CD4-positive, alpha-beta memory T cell (primary cell): ENCODE data around the gene GATD1. TPM values are rescaled to one million over a fixed set of nuclear protein-coding genes. Genes with fewer than 3 reads are reported as not detected.

ENCODE experiments used
- CTCF ChIA-PET: fragments of 350-600 bp; sonication (Branson Sonifier 250); formaldehyde crosslinking; loops from one replicate; lab custom pipeline; 2021; ENCODE audit warnings: inconsistent platforms; ENCODE audit not compliant: partially characterized antibody; lab: Charles Lee
- POLR2A ChIA-PET: fragments of 350-600 bp; sonication (Branson Sonifier 250); formaldehyde crosslinking; loops from one replicate; lab custom pipeline; 2021; ENCODE audit not compliant: partially characterized antibody; lab: Charles Lee
- DNase-seq, 5 donors: peaks; one replicate each; pipeline versions ENCODE4 v3.0.0 to v3.0.0-alpha.2; 2020 to 2022; ENCODE audit warnings: mixed read lengths in 1 of 5
- H3K27ac ChIP-seq: one replicate; pipeline ENCODE4 v1.7.0; 2013; ENCODE audit warnings: low read depth, low read length
- H3K27me3 ChIP-seq: 2 replicates; pipeline ENCODE4 v1.7.0; 2013; ENCODE audit warnings: mild to moderate bottlenecking, low read length, moderate library complexity; ENCODE audit not compliant: insufficient read depth
- H3K36me3 ChIP-seq: 2 replicates; pipeline ENCODE4 v1.7.0; 2013; ENCODE audit warnings: mild to moderate bottlenecking, low read length, moderate library complexity; ENCODE audit not compliant: insufficient read depth
- H3K4me1 ChIP-seq: 2 replicates; pipeline ENCODE4 v1.7.0; 2013; ENCODE audit warnings: mild to moderate bottlenecking, low read length, moderate library complexity; ENCODE audit not compliant: insufficient read depth
- H3K4me3 ChIP-seq, 2 donors: one replicate each; pipeline ENCODE4 v1.7.0; 2013; ENCODE audit warnings: low read length in 2 of 2, mild to moderate bottlenecking in 1 of 2
- H3K9me3 ChIP-seq, 2 donors: one replicate each; pipeline ENCODE4 v1.7.0; 2013; ENCODE audit warnings: low read length in 2 of 2, control low read depth in 1 of 2; ENCODE audit not compliant: control insufficient read depth in 1 of 2
- H3K27ac Mint-ChIP-seq, 7 donors: one replicate each; pipeline ENCODE4 v1.8.0; 2020 to 2021; ENCODE audit warnings: mixed read lengths in 7 of 7, mild to moderate bottlenecking in 6 of 7, inconsistent platforms in 3 of 7, moderate library complexity in 3 of 7
- H3K27me3 Mint-ChIP-seq, 2 donors: one replicate each; pipeline ENCODE4 v1.8.0; 2020 to 2021; ENCODE audit warnings: mixed read lengths in 2 of 2
- H3K36me3 Mint-ChIP-seq, 2 donors: one replicate each; pipeline ENCODE4 v1.8.0; 2020 to 2021; ENCODE audit warnings: mixed read lengths in 2 of 2, inconsistent platforms in 1 of 2, mild to moderate bottlenecking in 1 of 2
- H3K4me1 Mint-ChIP-seq, 4 donors: one replicate each; pipeline ENCODE4 v1.8.0; 2020 to 2021; ENCODE audit warnings: mixed read lengths in 4 of 4, mild to moderate bottlenecking in 1 of 4
- H3K4me3 Mint-ChIP-seq, 8 donors: one replicate each; pipeline ENCODE4 v1.8.0; 2020 to 2021; ENCODE audit warnings: mixed read lengths in 8 of 8, mild to moderate bottlenecking in 7 of 8, moderate library complexity in 6 of 8, inconsistent platforms in 3 of 8
- H3K9me3 Mint-ChIP-seq, 8 donors: one replicate each; pipeline ENCODE4 v1.8.0; 2020 to 2021; ENCODE audit warnings: mixed read lengths in 8 of 8, mild to moderate bottlenecking in 5 of 8, inconsistent platforms in 3 of 8, moderate library complexity in 1 of 8
- intact Hi-C: fragments of 100-400 bp; cut with micrococcal nuclease; formaldehyde crosslinking; loops from one replicate; pipeline ENCODE4 v1.15.1; 2023
- polyA plus RNA-seq, 2 donors: library from polyadenylated mRNA; unstranded; fragments of 300-500 nt; fragmentation: Illumina TruSeq; gene quantifications; one replicate each; pipeline ENCODE4 v1.2.3, GENCODE V29; 2021
- total RNA-seq, 2 experiments: library from RNA; stranded (reverse); gene quantifications; one replicate each; pipeline ENCODE4 v1.2.3, GENCODE V29; 2021

The GATD1 gene
- total and polyA plus RNA-seq, 4 experiments from 2014 or later = 4.3 to 64.9 (median 33.3) TPM

GRCh38 chr11:818396-819128 is 41.3 kb upstream of the GATD1 start, which contains the start of gene PNPLA2:
PNPLA2 (plus strand) TSS chr11:818914; CDS start chr11:819719, 805 bp downstream.
- peaks cover 2 to 22% (median 11%) of the 10 kb centered on the region in 4 donors for H3K4me1 Mint-ChIP-seq
- intact Hi-C loops = loop anchor here (1.0 to 2.0 kb wide), 3 partner anchors 9 to 24 kb away; partner anchors contain the start of genes CD151, POLR2L, RPLP2 and TSPAN4

GRCh38 chr11:816433-816779 is 39.1 kb upstream of the GATD1 start:
- H3K27ac Mint-ChIP-seq = no peak overlapping the region
- ChIA-PET CTCF (interaction anchor here (1.4 kb wide), 1 partner anchor 10 kb away, joined by 3 read pairs; no protein-coding TSS in a partner anchor), POLR2A (interaction anchor here (1.0 to 1.2 kb wide), 3 partner anchors 12 to 19 kb away, joined by 3 to 4 read pairs (median 3); partner anchors contain the start of genes CRACR2B and SLC25A22)
- Histone ChIP-seq H3K4me1 (peaks cover 26% of the 10 kb centered on the region), H3K9me3 (no peaks in the 10 kb centered on the region), H3K27ac (no peak overlapping the region), H3K4me3 (no peak overlapping the region), H3K36me3 (peaks cover 22% of the 10 kb centered on the region), H3K27me3 (no peaks in the 10 kb centered on the region)
- H3K4me1 Mint-ChIP-seq = peaks cover 3 to 23% (median 14%) of the 10 kb centered on the region in 4 donors
- intact Hi-C loops = no loop called here
- H3K4me3 Mint-ChIP-seq = peak overlapping the region in 1 of 8 donors; percentile 35
- no peak for DNase-seq
- H3K9me3 Mint-ChIP-seq = no peaks in the 10 kb centered on the region
- no peaks in the 10 kb centered on the region for H3K27me3 Mint-ChIP-seq
- H3K36me3 Mint-ChIP-seq = peaks cover under 1 to 20% of the 10 kb centered on the region in 2 donors

More at GRCh38 chr11:818396-819128, 41.3 kb upstream of the GATD1 start, which contains the start of gene PNPLA2:
- H3K36me3 ChIP-seq = peaks cover 2% of the 10 kb centered on the region
- Mint-ChIP-seq H3K9me3 (no peaks in the 10 kb centered on the region), H3K27ac (peak within 1 kb of the TSS; percentile 81 to 94 (median 92)), H3K27me3 (no peaks in the 10 kb centered on the region), H3K36me3 (peaks cover 0 to 17% of the 10 kb centered on the region in 2 donors), H3K4me3 (peak within 1 kb of the TSS; percentile 84 to 94 (median 89))
- H3K4me3 ChIP-seq = peak within 1 kb of the TSS in 1 of 2 donors; percentile 73
- peak within 1 kb of the TSS; percentile 81 for H3K27ac ChIP-seq
- peaks cover 22% of the 10 kb centered on the region for H3K4me1 ChIP-seq
- H3K27me3 ChIP-seq = no peaks in the 10 kb centered on the region
- DNase-seq = no peak
- no peaks in the 10 kb centered on the region for H3K9me3 ChIP-seq
- ChIA-PET POLR2A (interaction anchor here (0.6 to 6.4 kb wide), 21 partner anchors 8 to 611 kb away, joined by 3 to 109 read pairs (median 6); partner anchors contain the start of genes BET1L, CD151, CRACR2B and DEAF1), CTCF (interaction anchor here (0.9 to 1.5 kb wide), 4 partner anchors 9 to 22 kb away, joined by 3 to 4 read pairs (median 4); partner anchors contain the start of gene RPLP2)

GRCh38 chr11:815675-816432 is 38.6 kb upstream of the GATD1 start:
- CTCF ChIA-PET = interaction anchor here (1.4 kb wide), 1 partner anchor 10 kb away, joined by 3 read pairs; no protein-coding TSS in a partner anchor
- Mint-ChIP-seq H3K4me3 (peak overlapping the region in 1 of 8 donors; percentile 35), H3K9me3 (peaks cover 0 to 3% (median 0%) of the 10 kb centered on the region in 8 donors), H3K27me3 (no peaks in the 10 kb centered on the region), H3K4me1 (peaks cover 4 to 24% (median 16%) of the 10 kb centered on the region in 4 donors), H3K27ac (no peak overlapping the region), H3K36me3 (peaks cover 4 to 26% of the 10 kb centered on the region in 2 donors)
- Histone ChIP-seq H3K4me1 (peaks cover 26% of the 10 kb centered on the region), H3K9me3 (no peaks in the 10 kb centered on the region), H3K36me3 (peaks cover 25% of the 10 kb centered on the region), H3K4me3 (no peak overlapping the region), H3K27me3 (no peaks in the 10 kb centered on the region), H3K27ac (no peak overlapping the region)
- no peak for DNase-seq
- intact Hi-C loops = no loop called here
- POLR2A ChIA-PET = interaction anchor here (1.0 to 1.2 kb wide), 3 partner anchors 12 to 18 kb away, joined by 3 to 4 read pairs (median 3); partner anchors contain the start of genes CRACR2B and SLC25A22

- Mint-ChIP-seq H3K36me3 (peaks cover 4 to 34% of the 10 kb centered on the region in 2 donors), H3K27me3 (no peaks in the 10 kb centered on the region), H3K27ac (peak overlapping the region in 2 of 7 donors; percentile 44 to 47), H3K4me1 (peaks cover 7 to 35% (median 21%) of the 10 kb centered on the region in 4 donors), H3K9me3 (peaks cover 0 to 3% (median 0%) of the 10 kb centered on the region in 8 donors), H3K4me3 (peak overlapping the region in 1 of 8 donors; percentile 44)
- Histone ChIP-seq H3K36me3 (peaks cover 25% of the 10 kb centered on the region), H3K4me3 (no peak overlapping the region), H3K27me3 (no peaks in the 10 kb centered on the region), H3K27ac (no peak overlapping the region), H3K9me3 (no peaks in the 10 kb centered on the region), H3K4me1 (peaks cover 25% of the 10 kb centered on the region)
- POLR2A ChIA-PET = interaction anchor here (1.2 kb wide), 1 partner anchor 118 kb away, joined by 3 read pairs; the partner anchor contains the start of gene TMEM80
- no peak for DNase-seq
- intact Hi-C loops = no loop called here
- CTCF ChIA-PET = no interaction called here
These were observed 36.3 kb upstream of the GATD1 start for GRCh38 chr11:813456-814096.

- Histone ChIP-seq H3K9me3 (no peaks in the 10 kb centered on the region), H3K36me3 (peaks cover 25% of the 10 kb centered on the region), H3K4me3 (no peak overlapping the region), H3K27me3 (no peaks in the 10 kb centered on the region), H3K27ac (no peak overlapping the region), H3K4me1 (peaks cover 26% of the 10 kb centered on the region)
- Mint-ChIP-seq H3K36me3 (peaks cover 4 to 34% of the 10 kb centered on the region in 2 donors), H3K27me3 (no peaks in the 10 kb centered on the region), H3K4me1 (peaks cover 6 to 39% (median 24%) of the 10 kb centered on the region in 4 donors), H3K27ac (peak overlapping the region in 1 of 7 donors; percentile 25), H3K4me3 (peak overlapping the region in 1 of 8 donors; percentile 54), H3K9me3 (peaks cover 0 to 3% (median 0%) of the 10 kb centered on the region in 8 donors)
- intact Hi-C loops = no loop called here
- CTCF ChIA-PET = no interaction called here
- no peak for DNase-seq
- POLR2A ChIA-PET = interaction anchor here (1.2 kb wide), 1 partner anchor 117 kb away, joined by 3 read pairs; the partner anchor contains the start of gene TMEM80
These were observed 35.8 kb upstream of the GATD1 start for GRCh38 chr11:813072-813455.

GRCh38 chr11:812390-812789 is 35.1 kb upstream of the GATD1 start:
- Mint-ChIP-seq H3K9me3 (peaks cover 0 to 3% (median 0%) of the 10 kb centered on the region in 8 donors), H3K27ac (peak overlapping the region in 5 of 7 donors; percentile 47 to 99 (median 73)), H3K36me3 (peaks cover 4 to 34% of the 10 kb centered on the region in 2 donors), H3K4me3 (peak overlapping the region in 5 of 8 donors; percentile 31 to 64 (median 46)), H3K27me3 (no peaks in the 10 kb centered on the region), H3K4me1 (peaks cover 8 to 44% (median 27%) of the 10 kb centered on the region in 4 donors)
- no peak for DNase-seq
- CTCF ChIA-PET = no interaction called here
- Histone ChIP-seq H3K27me3 (no peaks in the 10 kb centered on the region), H3K27ac (no peak overlapping the region), H3K9me3 (no peaks in the 10 kb centered on the region), H3K4me3 (no peak overlapping the region), H3K4me1 (peaks cover 26% of the 10 kb centered on the region), H3K36me3 (peaks cover 25% of the 10 kb centered on the region)
- POLR2A ChIA-PET = interaction anchor here (1.0 to 4.7 kb wide), 3 partner anchors 8 to 117 kb away, joined by 3 to 109 read pairs (median 4); partner anchors contain the start of genes PNPLA2 and TMEM80
- intact Hi-C loops = no loop called here
